ENCODE data around the gene IL13RA1. TPM values are rescaled to one million over a fixed set of nuclear protein-coding genes. Genes with fewer than 3 reads are reported as not detected.

Gene IL13RA1
- total RNA-seq, 1 donor from 2014 or later = 1.1 TPM

- no peak for DNase-seq
- H3K9me3 Mint-ChIP-seq (ENCODE audit: unreplicated experiment) = no peaks in the 10 kb centered on the region
- H3K4me3 Mint-ChIP-seq (ENCODE audit: unreplicated experiment) = peak overlapping the region; percentile 93
These were observed 97.8 kb downstream of the IL13RA1 start for GRCh38 chrX:118825227-118825626.

GRCh38 chrX:118839334-118839958 is 112.0 kb downstream of the IL13RA1 start:
- Mint-ChIP-seq H3K4me1 (ENCODE audit: low read depth, unreplicated experiment) (no peaks in the 10 kb centered on the region), H3K4me3 (ENCODE audit: unreplicated experiment) (peak overlapping the region; percentile 82), H3K27ac (ENCODE audit: unreplicated experiment) (peak overlapping the region; percentile 52), H3K36me3 (ENCODE audit: unreplicated experiment) (no peaks in the 10 kb centered on the region), H3K9me3 (ENCODE audit: unreplicated experiment) (no peaks in the 10 kb centered on the region), H3K27me3 (ENCODE audit: unreplicated experiment) (no peaks in the 10 kb centered on the region)
- TF ChIP-seq CTCF (IDR thresholded peaks at IDR 0.05; ENCODE audit: partially characterized antibody, unreplicated experiment) = peak; percentile 84
- peak; percentile 89 for DNase-seq

More at GRCh38 chrX:118825227-118825626, 97.8 kb downstream of the IL13RA1 start:
- Mint-ChIP-seq H3K27ac (ENCODE audit: unreplicated experiment) (no peak overlapping the region), H3K36me3 (ENCODE audit: unreplicated experiment) (no peaks in the 10 kb centered on the region), H3K27me3 (ENCODE audit: unreplicated experiment) (peaks cover 10% of the 10 kb centered on the region), H3K4me1 (ENCODE audit: low read depth, unreplicated experiment) (no peaks in the 10 kb centered on the region)
- no peak for TF ChIP-seq CTCF (IDR thresholded peaks at IDR 0.05; ENCODE audit: partially characterized antibody, unreplicated experiment)

Other genes with a start within 250 kb of the IL13RA1 start
- gene DOCK11, start 231.8 kb upstream of the IL13RA1 start, total RNA-seq (ENCODE audit: unreplicated experiment) = 53.1 TPM
- gene ZCCHC12, start 96.2 kb downstream of the IL13RA1 start, total RNA-seq (ENCODE audit: unreplicated experiment) = 22.7 TPM
- gene LONRF3, start 247.0 kb downstream of the IL13RA1 start, total RNA-seq (ENCODE audit: unreplicated experiment) = 0.29 TPM